IPS DF 4.7 (cell line): ENCODE measurements around the gene COQ7.

Experiments
- DNase-seq: peaks from one replicate; pipeline ENCODE4 v3.0.0-alpha.2; 2013; ENCODE audit warnings: low spot score; ENCODE audit errors: extremely low read depth

Gene COQ7

GRCh38 chr16:19112099-19112407 is 44.6 kb downstream of the COQ7 start:
- no peak for DNase-seq

DNA sequence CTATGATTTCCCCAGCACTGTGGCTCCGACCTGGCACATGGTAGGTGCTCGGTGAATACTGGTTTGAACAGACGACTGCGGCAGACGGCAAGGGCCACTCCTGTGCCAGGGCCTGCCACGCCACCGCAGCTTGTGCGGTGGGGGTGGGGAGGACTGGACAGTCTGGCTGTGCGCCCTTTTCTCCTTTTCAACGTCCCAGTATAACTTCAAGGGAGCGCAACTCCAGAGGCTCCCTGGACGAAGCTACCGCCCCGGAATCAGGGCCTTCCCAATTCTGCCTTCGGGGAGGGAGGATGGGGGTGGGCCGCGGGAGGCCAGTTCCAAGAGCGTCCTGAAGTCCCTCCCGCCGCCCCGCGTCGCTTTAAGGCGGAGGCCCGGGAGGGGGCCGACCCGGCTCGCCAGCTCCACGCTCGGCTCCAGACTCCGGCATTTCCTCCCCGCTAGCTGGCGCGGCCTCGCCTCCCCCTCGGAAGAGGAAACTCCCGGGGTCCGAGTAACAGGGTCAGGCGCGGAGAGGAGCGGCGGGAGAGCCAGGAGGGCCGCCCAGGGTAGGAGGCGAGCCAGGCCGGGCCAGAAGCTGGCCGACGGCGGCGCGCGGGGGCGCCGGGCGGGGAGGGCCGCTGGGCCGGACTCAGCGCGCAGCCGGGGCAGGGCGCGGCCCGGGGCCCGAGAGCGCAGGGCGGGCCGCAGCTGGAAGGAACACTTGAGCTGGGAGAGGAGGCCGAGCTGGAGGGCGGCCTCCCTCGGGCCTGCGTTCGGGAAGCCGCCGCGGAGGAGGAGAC is 46.4 kb downstream of the COQ7 start, which contains the start of gene ITPRIPL2:
TSS of gene ITPRIPL2 (plus strand) at position 388 of the 782 bp plus-strand sequence. CDS start 498 bp downstream, outside the sequence.
- no peak for DNase-seq

DNA sequence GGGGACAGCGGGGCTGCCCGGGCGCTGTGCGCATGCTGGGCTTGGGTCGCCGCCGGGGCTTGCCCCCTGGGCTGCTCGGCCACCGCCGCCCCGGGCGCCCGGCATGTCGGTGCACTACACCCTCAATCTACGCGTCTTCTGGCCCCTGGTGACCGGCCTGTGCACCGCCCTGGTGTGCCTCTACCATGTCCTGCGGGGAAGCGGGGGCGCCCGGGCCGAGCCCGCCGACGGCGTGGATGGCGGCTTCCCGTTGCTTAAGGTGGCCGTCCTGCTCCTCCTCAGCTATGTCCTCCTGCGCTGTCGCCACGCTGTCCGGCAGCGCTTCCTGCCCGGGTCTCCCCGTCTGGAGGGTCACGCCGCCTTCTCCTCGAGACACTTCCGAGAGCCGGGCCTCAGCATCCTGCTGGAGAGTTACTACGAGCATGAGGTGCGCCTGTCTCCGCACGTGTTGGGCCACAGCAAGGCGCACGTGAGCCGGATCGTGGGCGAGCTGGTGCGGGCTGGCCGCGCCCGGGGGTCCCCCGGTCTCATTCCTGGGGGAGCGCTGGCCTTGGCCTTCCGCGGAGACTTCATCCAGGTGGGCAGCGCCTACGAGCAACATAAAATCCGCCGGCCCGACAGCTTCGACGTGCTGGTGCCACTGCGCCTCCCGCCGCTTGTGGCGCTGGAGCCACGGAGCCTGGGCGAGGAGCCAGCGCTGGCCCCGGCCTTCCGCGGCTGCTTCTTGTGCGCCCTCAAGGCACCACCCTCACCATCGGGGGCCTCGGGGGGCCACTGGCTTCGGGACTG is 47.1 kb downstream of the COQ7 start:
- DNase-seq: no peak

- no peak for DNase-seq
These were observed 48.0 kb downstream of the COQ7 start for GRCh38 chr16:19115148-19116021.

GRCh38 chr16:19116711-19117449 is 49.5 kb downstream of the COQ7 start:
- DNase-seq: no peak

DNA sequence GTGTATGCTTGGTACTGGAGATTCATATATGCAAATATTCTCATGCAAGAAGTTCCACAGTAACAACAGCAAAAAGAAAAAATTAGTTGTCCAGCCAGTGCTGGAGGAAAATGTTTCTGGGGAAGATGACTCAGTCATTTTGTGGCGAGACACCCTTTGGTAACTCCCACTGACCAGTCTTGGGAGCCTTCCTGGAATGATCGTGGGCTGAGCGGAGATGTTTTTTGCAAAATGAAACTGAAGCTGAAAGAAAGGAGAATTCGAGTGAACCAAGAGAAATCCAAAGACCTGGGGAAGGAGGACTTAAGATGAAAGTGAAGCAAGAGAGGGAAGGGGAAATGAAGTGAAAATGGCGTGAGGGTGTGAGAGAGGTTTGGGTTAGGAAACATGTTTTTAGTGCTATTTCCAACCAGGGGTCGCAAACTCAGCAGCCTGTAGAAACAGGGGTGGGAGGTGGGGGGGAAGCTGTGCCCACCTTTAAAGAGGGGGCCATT is 51.6 kb downstream of the COQ7 start:
- no peak for DNase-seq

- DNase-seq: no peak
These were observed 52.1 kb downstream of the COQ7 start for GRCh38 chr16:19119564-19119963.

- no peak for DNase-seq
These were observed 56.2 kb downstream of the COQ7 start for GRCh38 chr16:19123535-19124178.

DNA sequence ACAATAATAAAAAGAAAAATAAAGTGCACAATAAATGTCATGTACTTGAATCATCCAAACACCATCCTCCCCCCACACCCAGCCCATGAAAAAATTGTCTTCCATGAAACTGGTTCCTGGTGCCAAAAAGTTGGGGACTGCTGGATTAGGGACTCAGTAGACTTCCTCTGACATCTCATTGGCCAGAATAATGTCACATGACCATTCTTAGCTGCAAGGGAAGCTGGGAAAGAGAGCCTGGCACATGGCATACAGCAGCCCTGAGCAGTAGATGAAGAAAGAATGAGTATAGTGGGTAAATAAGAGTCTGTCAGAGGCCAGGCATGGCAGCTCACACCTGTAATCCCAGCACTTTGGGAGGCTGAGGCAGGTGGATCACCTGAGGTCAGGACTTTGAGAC is 58.9 kb downstream of the COQ7 start:
- no peak for DNase-seq

DNA sequence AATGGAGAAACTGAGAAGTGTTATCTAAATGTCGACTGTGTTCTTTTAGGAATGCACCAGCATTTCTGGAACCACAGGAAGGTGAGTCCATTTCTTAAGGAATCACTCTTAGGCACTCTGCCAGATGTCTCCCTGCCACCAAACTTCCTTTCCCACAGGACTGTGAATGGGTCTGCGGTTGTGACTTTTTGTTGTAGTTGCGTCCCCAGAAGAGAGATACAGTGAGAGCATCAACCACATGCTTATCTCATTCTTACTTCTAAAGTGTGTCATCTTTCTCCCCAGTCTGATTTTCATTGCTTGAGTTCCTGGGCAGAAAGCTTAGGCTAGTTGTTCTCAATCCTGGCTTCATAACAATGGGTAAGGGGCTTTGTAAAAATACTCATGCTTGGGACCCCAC is 59.8 kb downstream of the COQ7 start:
- DNase-seq: no peak

GRCh38 chr16:19127674-19128131 is 60.3 kb downstream of the COQ7 start:
- no peak for DNase-seq

GRCh38 chr16:19128454-19129200 is 61.2 kb downstream of the COQ7 start:
- DNase-seq: no peak
